ENCODE results near the gene EMP2. TPM values are rescaled to one million over a fixed set of nuclear protein-coding genes. Genes with fewer than 3 reads are reported as not detected.

The EMP2 gene
- total RNA-seq, 1 donor from 2014 or later = 518 TPM

- Histone ChIP-seq H3K27ac (no peak overlapping the region), H3K9me3 (no peaks in the 10 kb centered on the region), H3K4me3 (no peak overlapping the region), H3K36me3 (peaks cover 97% of the 10 kb centered on the region), H3K4me1 (no peaks in the 10 kb centered on the region), H3K27me3 (ENCODE audit: low read depth) (no peaks in the 10 kb centered on the region)
- no peak for DNase-seq
- no peak for ATAC-seq
- intact Hi-C loops (cut with DNase I) = no loop called here
- TF ChIP-seq CTCF (IDR thresholded peaks at IDR 0.05) = no peak
Observed at GRCh38 chr16:10530685-10531084, 49.7 kb downstream of the EMP2 start.

GRCh38 chr16:10529895-10530669, 50.3 kb downstream of the EMP2 start:
- DNase-seq (no peak), ATAC-seq (peak in 1 of 2 donors; percentile 1)
- no peak for TF ChIP-seq CTCF (IDR thresholded peaks at IDR 0.05)
- Histone ChIP-seq H3K27me3 (ENCODE audit: low read depth) (no peaks in the 10 kb centered on the region), H3K4me3 (no peak overlapping the region), H3K4me1 (no peaks in the 10 kb centered on the region), H3K36me3 (peaks cover 97% of the 10 kb centered on the region), H3K9me3 (no peaks in the 10 kb centered on the region), H3K27ac (no peak overlapping the region)
- intact Hi-C loops (cut with DNase I) = no loop called here

GRCh38 chr16:10528635-10529034, 51.8 kb downstream of the EMP2 start:
- intact Hi-C loops (cut with DNase I) = no loop called here
- Histone ChIP-seq H3K4me1 (no peaks in the 10 kb centered on the region), H3K27ac (no peak overlapping the region), H3K36me3 (peaks cover 95% of the 10 kb centered on the region), H3K4me3 (no peak overlapping the region), H3K9me3 (no peaks in the 10 kb centered on the region), H3K27me3 (ENCODE audit: low read depth) (no peaks in the 10 kb centered on the region)
- no peak for TF ChIP-seq CTCF (IDR thresholded peaks at IDR 0.05)
- ATAC-seq (no peak), DNase-seq (no peak)

- DNase-seq (no peak), ATAC-seq (no peak)
- H3K27ac ChIP-seq = no peak overlapping the region
- peaks cover 86% of the 10 kb centered on the region for H3K36me3 ChIP-seq
- H3K9me3 ChIP-seq = no peaks in the 10 kb centered on the region
- no peak overlapping the region for H3K4me3 ChIP-seq
- no peaks in the 10 kb centered on the region for H3K4me1 ChIP-seq
- no peaks in the 10 kb centered on the region for H3K27me3 ChIP-seq (ENCODE audit: low read depth)
- no peak for TF ChIP-seq CTCF (IDR thresholded peaks at IDR 0.05)
- intact Hi-C loops (cut with DNase I) = no loop called here
Observed at GRCh38 chr16:10526962-10527361, 53.4 kb downstream of the EMP2 start.

GRCh38 chr16:10525214-10525825, 55.1 kb downstream of the EMP2 start:
- Histone ChIP-seq H3K4me3 (no peak overlapping the region), H3K4me1 (peaks cover 9% of the 10 kb centered on the region), H3K27ac (no peak overlapping the region), H3K36me3 (peaks cover 78% of the 10 kb centered on the region), H3K27me3 (ENCODE audit: low read depth) (no peaks in the 10 kb centered on the region), H3K9me3 (no peaks in the 10 kb centered on the region)
- no peak for DNase-seq
- intact Hi-C loops (cut with DNase I) = no loop called here
- ATAC-seq = no peak
- no peak for TF ChIP-seq CTCF (IDR thresholded peaks at IDR 0.05)

All from lower lobe of right lung (tissue), 2 donors.